ENCODE measurements around the gene MRPS2. TPM values are rescaled to one million over a fixed set of nuclear protein-coding genes. Genes with fewer than 3 reads are reported as not detected.

MRPS2 gene
- total and polyA plus RNA-seq, 2 donors, result 17.8 to 35.5 TPM

GRCh38 chr9:135463140-135463539 lies 37.3 kb upstream of the MRPS2 start:
- no peak overlapping the region for H3K4me3 ChIP-seq (ENCODE audit: low read length in 2 of 2)
- no peak overlapping the region for H3K27ac ChIP-seq (ENCODE audit: low read depth in 1 of 2, low read length in 1 of 2)
- DNase-seq (ENCODE audit: low read depth in 6 of 9, low spot score in 9 of 9), result no peak
- peaks cover 0 to under 1% of the 10 kb centered on the region in 2 donors for H3K27me3 ChIP-seq (ENCODE audit: control insufficient read depth in 2 of 2, insufficient read depth in 1 of 2, low read length in 1 of 2)
- no peaks in the 10 kb centered on the region for H3K4me1 ChIP-seq (ENCODE audit: control insufficient read depth in 2 of 2, insufficient read depth in 2 of 2, low read length in 2 of 2)
- H3K36me3 ChIP-seq (ENCODE audit: control insufficient read depth in 2 of 2, insufficient read depth in 2 of 2, low read length in 1 of 2), result no peaks in the 10 kb centered on the region
- no peaks in the 10 kb centered on the region for H3K9me3 ChIP-seq (ENCODE audit: control insufficient read depth in 2 of 2, insufficient read depth in 1 of 2, low read length in 1 of 2)
- WGBS, result 85% methylated on average over 3 of the region's 3 CpGs

GRCh38 chr9:135464181-135464580 lies 36.3 kb upstream of the MRPS2 start:
- H3K36me3 ChIP-seq (ENCODE audit: control insufficient read depth in 2 of 2, insufficient read depth in 2 of 2, low read length in 1 of 2), result no peaks in the 10 kb centered on the region
- H3K4me1 ChIP-seq (ENCODE audit: control insufficient read depth in 2 of 2, insufficient read depth in 2 of 2, low read length in 2 of 2), result no peaks in the 10 kb centered on the region

DNA sequence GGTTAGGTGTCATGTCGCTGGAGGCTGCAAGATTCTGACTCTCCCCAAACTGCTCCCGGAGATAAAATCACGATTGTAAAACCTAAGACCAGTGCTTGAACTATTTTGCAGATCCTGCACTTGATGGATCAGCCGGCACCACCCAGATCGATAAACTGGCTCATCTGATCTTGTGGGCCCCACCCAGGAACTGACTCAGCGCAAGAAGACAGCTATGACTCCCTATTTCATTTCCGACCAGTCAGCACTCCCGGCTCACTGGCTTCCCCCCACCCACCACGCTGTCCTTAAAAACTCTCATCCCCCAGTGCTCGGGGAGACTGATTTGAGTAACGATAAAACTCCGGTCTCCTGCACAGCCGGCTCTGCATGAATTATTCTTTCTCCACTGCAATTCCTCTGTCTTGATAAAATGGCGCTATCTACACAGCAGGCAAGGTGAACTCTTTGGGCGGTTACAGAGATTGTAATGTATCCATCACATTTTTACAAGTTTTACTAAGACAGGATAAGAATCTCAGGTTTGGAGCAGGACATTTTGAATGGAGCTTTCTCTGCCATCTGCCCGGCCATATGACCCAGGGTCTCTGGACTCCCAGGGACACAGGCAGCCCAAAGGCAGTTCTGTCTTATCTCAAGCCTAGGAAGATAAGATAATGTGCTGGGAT lies 31.5 kb upstream of the MRPS2 start:
- Histone ChIP-seq H3K36me3 (ENCODE audit: control insufficient read depth in 2 of 2, insufficient read depth in 2 of 2, low read length in 1 of 2) (no peaks in the 10 kb centered on the region), H3K4me1 (ENCODE audit: control insufficient read depth in 2 of 2, insufficient read depth in 2 of 2, low read length in 2 of 2) (no peaks in the 10 kb centered on the region), H3K27me3 (ENCODE audit: control insufficient read depth in 2 of 2, insufficient read depth in 1 of 2, low read length in 1 of 2) (peaks cover 0 to 26% of the 10 kb centered on the region in 2 donors), H3K9me3 (ENCODE audit: control insufficient read depth in 2 of 2, insufficient read depth in 1 of 2, low read length in 1 of 2) (no peaks in the 10 kb centered on the region), H3K4me3 (ENCODE audit: low read length in 2 of 2) (no peak overlapping the region), H3K27ac (ENCODE audit: low read depth in 1 of 2, low read length in 1 of 2) (no peak overlapping the region)
- DNase-seq (ENCODE audit: low read depth in 6 of 9, low spot score in 9 of 9), result no peak
- WGBS, result 76% methylated on average over 16 of the region's 16 CpGs

More at GRCh38 chr9:135464181-135464580, 36.3 kb upstream of the MRPS2 start:
- H3K9me3 ChIP-seq (ENCODE audit: control insufficient read depth in 2 of 2, insufficient read depth in 1 of 2, low read length in 1 of 2), result no peaks in the 10 kb centered on the region
- peaks cover 0 to 9% of the 10 kb centered on the region in 2 donors for H3K27me3 ChIP-seq (ENCODE audit: control insufficient read depth in 2 of 2, insufficient read depth in 1 of 2, low read length in 1 of 2)
- H3K27ac ChIP-seq (ENCODE audit: low read depth in 1 of 2, low read length in 1 of 2), result no peak overlapping the region
- DNase-seq (ENCODE audit: low read depth in 6 of 9, low spot score in 9 of 9), result no peak
- H3K4me3 ChIP-seq (ENCODE audit: low read length in 2 of 2), result no peak overlapping the region
- WGBS, result 96% methylated on average over 7 of the region's 7 CpGs

GRCh38 chr9:135471791-135472640 lies 28.5 kb upstream of the MRPS2 start:
- Histone ChIP-seq H3K9me3 (ENCODE audit: control insufficient read depth in 2 of 2, insufficient read depth in 1 of 2, low read length in 1 of 2) (no peaks in the 10 kb centered on the region), H3K4me3 (ENCODE audit: low read length in 2 of 2) (no peak overlapping the region), H3K27me3 (ENCODE audit: control insufficient read depth in 2 of 2, insufficient read depth in 1 of 2, low read length in 1 of 2) (peaks cover 3 to 49% of the 10 kb centered on the region in 2 donors), H3K36me3 (ENCODE audit: control insufficient read depth in 2 of 2, insufficient read depth in 2 of 2, low read length in 1 of 2) (no peaks in the 10 kb centered on the region), H3K27ac (ENCODE audit: low read depth in 1 of 2, low read length in 1 of 2) (no peak overlapping the region), H3K4me1 (ENCODE audit: control insufficient read depth in 2 of 2, insufficient read depth in 2 of 2, low read length in 2 of 2) (no peaks in the 10 kb centered on the region)
- DNase-seq (ENCODE audit: low read depth in 6 of 9, low spot score in 9 of 9), result no peak
- WGBS, result 93% methylated on average over 23 of the region's 23 CpGs

- H3K9me3 ChIP-seq (ENCODE audit: control insufficient read depth in 2 of 2, insufficient read depth in 1 of 2, low read length in 1 of 2), result no peaks in the 10 kb centered on the region
- no peaks in the 10 kb centered on the region for H3K36me3 ChIP-seq (ENCODE audit: control insufficient read depth in 2 of 2, insufficient read depth in 2 of 2, low read length in 1 of 2)
These were observed 26.4 kb upstream of the MRPS2 start for GRCh38 chr9:135473972-135474543.

GRCh38 chr9:135474915-135475314 lies 25.6 kb upstream of the MRPS2 start:
- H3K27ac ChIP-seq (ENCODE audit: low read depth in 1 of 2, low read length in 1 of 2), result no peak overlapping the region
- no peaks in the 10 kb centered on the region for H3K4me1 ChIP-seq (ENCODE audit: control insufficient read depth in 2 of 2, insufficient read depth in 2 of 2, low read length in 2 of 2)
- H3K9me3 ChIP-seq (ENCODE audit: control insufficient read depth in 2 of 2, insufficient read depth in 1 of 2, low read length in 1 of 2), result no peaks in the 10 kb centered on the region
- no peak overlapping the region for H3K4me3 ChIP-seq (ENCODE audit: low read length in 2 of 2)
- peaks cover 26 to 59% of the 10 kb centered on the region in 2 donors for H3K27me3 ChIP-seq (ENCODE audit: control insufficient read depth in 2 of 2, insufficient read depth in 1 of 2, low read length in 1 of 2)
- no peak for DNase-seq (ENCODE audit: low read depth in 6 of 9, low spot score in 9 of 9)
- H3K36me3 ChIP-seq (ENCODE audit: control insufficient read depth in 2 of 2, insufficient read depth in 2 of 2, low read length in 1 of 2), result no peaks in the 10 kb centered on the region
- WGBS, result 19% methylated on average over 12 of the region's 12 CpGs

More at GRCh38 chr9:135473972-135474543, 26.4 kb upstream of the MRPS2 start:
- 89% methylated on average over 12 of the region's 12 CpGs for WGBS
- Histone ChIP-seq H3K4me1 (ENCODE audit: control insufficient read depth in 2 of 2, insufficient read depth in 2 of 2, low read length in 2 of 2) (no peaks in the 10 kb centered on the region), H3K27me3 (ENCODE audit: control insufficient read depth in 2 of 2, insufficient read depth in 1 of 2, low read length in 1 of 2) (peaks cover 17 to 61% of the 10 kb centered on the region in 2 donors), H3K4me3 (ENCODE audit: low read length in 2 of 2) (no peak overlapping the region), H3K27ac (ENCODE audit: low read depth in 1 of 2, low read length in 1 of 2) (no peak overlapping the region)
- DNase-seq (ENCODE audit: low read depth in 6 of 9, low spot score in 9 of 9), result no peak

- Histone ChIP-seq H3K9me3 (ENCODE audit: control insufficient read depth in 2 of 2, insufficient read depth in 1 of 2, low read length in 1 of 2) (no peaks in the 10 kb centered on the region), H3K4me3 (ENCODE audit: low read length in 2 of 2) (no peak overlapping the region), H3K4me1 (ENCODE audit: control insufficient read depth in 2 of 2, insufficient read depth in 2 of 2, low read length in 2 of 2) (peaks cover 0 to 6% of the 10 kb centered on the region in 2 donors), H3K27me3 (ENCODE audit: control insufficient read depth in 2 of 2, insufficient read depth in 1 of 2, low read length in 1 of 2) (peaks cover 43 to 72% of the 10 kb centered on the region in 2 donors), H3K36me3 (ENCODE audit: control insufficient read depth in 2 of 2, insufficient read depth in 2 of 2, low read length in 1 of 2) (no peaks in the 10 kb centered on the region), H3K27ac (ENCODE audit: low read depth in 1 of 2, low read length in 1 of 2) (no peak overlapping the region)
- no peak for DNase-seq (ENCODE audit: low read depth in 6 of 9, low spot score in 9 of 9)
- WGBS, result 92% methylated on average over 10 of the region's 10 CpGs
These were observed 23.7 kb upstream of the MRPS2 start for GRCh38 chr9:135476561-135477355.

- H3K27me3 ChIP-seq (ENCODE audit: control insufficient read depth in 2 of 2, insufficient read depth in 1 of 2, low read length in 1 of 2), result peaks cover 47 to 77% of the 10 kb centered on the region in 2 donors
- DNase-seq (ENCODE audit: low read depth in 6 of 9, low spot score in 9 of 9), result no peak
These were observed 22.3 kb upstream of the MRPS2 start for GRCh38 chr9:135478191-135478590.

More at GRCh38 chr9:135478191-135478590, 22.3 kb upstream of the MRPS2 start:
- Histone ChIP-seq H3K27ac (ENCODE audit: low read depth in 1 of 2, low read length in 1 of 2) (no peak overlapping the region), H3K9me3 (ENCODE audit: control insufficient read depth in 2 of 2, insufficient read depth in 1 of 2, low read length in 1 of 2) (no peaks in the 10 kb centered on the region), H3K4me3 (ENCODE audit: low read length in 2 of 2) (no peak overlapping the region), H3K4me1 (ENCODE audit: control insufficient read depth in 2 of 2, insufficient read depth in 2 of 2, low read length in 2 of 2) (peaks cover 0 to 6% of the 10 kb centered on the region in 2 donors), H3K36me3 (ENCODE audit: control insufficient read depth in 2 of 2, insufficient read depth in 2 of 2, low read length in 1 of 2) (no peaks in the 10 kb centered on the region)
- WGBS, result 98% methylated on average over 10 of the region's 10 CpGs
